Measurements from ENCODE around the gene LFNG. TPM values are rescaled to one million over a fixed set of nuclear protein-coding genes. Genes with fewer than 3 reads are reported as not detected.
"Not testable (repeated sequence)": the region's sequence is repeated elsewhere in the genome, so short reads cannot be mapped to it uniquely, and the experiment has no call there.

LFNG gene
- total RNA-seq, 1 donor from 2014 or later: 58.0 TPM

- H2AFZ ChIP-seq (replicated peaks): no peak overlapping the region
- no peaks in the 10 kb centered on the region for H3K27me3 ChIP-seq
- Mint-ChIP-seq H3K27me3 (ENCODE audit: insufficient read depth, low read depth) (peaks cover 6% of the 10 kb centered on the region), H3K36me3 (peaks cover 5% of the 10 kb centered on the region), H3K27ac (no peak overlapping the region), H3K9me3 (no peaks in the 10 kb centered on the region), H3K4me3 (no peak overlapping the region), H3K4me1 (peaks cover 36% of the 10 kb centered on the region)
- TF ChIP-seq EZH2 (IDR thresholded peaks at IDR 0.05): no peak
- no peak for TF ChIP-seq EZH2phosphoT487 (IDR thresholded peaks at IDR 0.05)
- TF ChIP-seq, protein P1, sequence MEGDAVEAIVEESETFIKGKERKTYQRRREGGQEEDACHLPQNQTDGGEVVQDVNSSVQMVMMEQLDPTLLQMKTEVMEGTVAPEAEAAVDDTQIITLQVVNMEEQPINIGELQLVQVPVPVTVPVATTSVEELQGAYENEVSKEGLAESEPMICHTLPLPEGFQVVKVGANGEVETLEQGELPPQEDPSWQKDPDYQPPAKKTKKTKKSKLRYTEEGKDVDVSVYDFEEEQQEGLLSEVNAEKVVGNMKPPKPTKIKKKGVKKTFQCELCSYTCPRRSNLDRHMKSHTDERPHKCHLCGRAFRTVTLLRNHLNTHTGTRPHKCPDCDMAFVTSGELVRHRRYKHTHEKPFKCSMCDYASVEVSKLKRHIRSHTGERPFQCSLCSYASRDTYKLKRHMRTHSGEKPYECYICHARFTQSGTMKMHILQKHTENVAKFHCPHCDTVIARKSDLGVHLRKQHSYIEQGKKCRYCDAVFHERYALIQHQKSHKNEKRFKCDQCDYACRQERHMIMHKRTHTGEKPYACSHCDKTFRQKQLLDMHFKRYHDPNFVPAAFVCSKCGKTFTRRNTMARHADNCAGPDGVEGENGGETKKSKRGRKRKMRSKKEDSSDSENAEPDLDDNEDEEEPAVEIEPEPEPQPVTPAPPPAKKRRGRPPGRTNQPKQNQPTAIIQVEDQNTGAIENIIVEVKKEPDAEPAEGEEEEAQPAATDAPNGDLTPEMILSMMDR (IDR thresholded peaks at IDR 0.05): no peak
- peaks cover 27% of the 10 kb centered on the region for H3K79me2 ChIP-seq (ENCODE audit: low read depth)
- H3K9ac ChIP-seq: no peak overlapping the region
- H3K27ac ChIP-seq: peak overlapping the region; percentile 92
- no peak overlapping the region for H3K4me2 ChIP-seq
- H3F3A ChIP-seq (ENCODE audit: low read depth): peaks cover 61% of the 10 kb centered on the region
- DNase-seq (ENCODE audit: low spot score): no peak
- no peak overlapping the region for H3K4me3 ChIP-seq
- no peaks in the 10 kb centered on the region for H3K9me3 ChIP-seq (ENCODE audit: low read depth)
- H4K20me1 ChIP-seq (ENCODE audit: low read depth): peaks cover 68% of the 10 kb centered on the region
- no peaks in the 10 kb centered on the region for H3K36me3 ChIP-seq
- peaks cover 25% of the 10 kb centered on the region for H3K4me1 ChIP-seq
Measured at GRCh38 chr7:2529161-2530070, 9.8 kb downstream of the LFNG start.

- H3K4me2 ChIP-seq: no peak overlapping the region
- Mint-ChIP-seq H3K4me3 (no peak overlapping the region), H3K9me3 (no peaks in the 10 kb centered on the region), H3K36me3 (peaks cover 5% of the 10 kb centered on the region), H3K27ac (peak overlapping the region; percentile 21), H3K27me3 (ENCODE audit: insufficient read depth, low read depth) (peaks cover 6% of the 10 kb centered on the region), H3K4me1 (peaks cover 36% of the 10 kb centered on the region)
- H3F3A ChIP-seq (ENCODE audit: low read depth): peaks cover 54% of the 10 kb centered on the region
- H3K4me3 ChIP-seq: no peak overlapping the region
- H3K27ac ChIP-seq: peak overlapping the region; percentile 92
- TF ChIP-seq EZH2phosphoT487 (IDR thresholded peaks at IDR 0.05): no peak
- DNase-seq (ENCODE audit: low spot score): peak; percentile 11
- no peaks in the 10 kb centered on the region for H3K27me3 ChIP-seq
- no peaks in the 10 kb centered on the region for H3K9me3 ChIP-seq (ENCODE audit: low read depth)
- H2AFZ ChIP-seq (replicated peaks): no peak overlapping the region
- no peaks in the 10 kb centered on the region for H3K36me3 ChIP-seq
- peaks cover 17% of the 10 kb centered on the region for H3K4me1 ChIP-seq
- peaks cover 18% of the 10 kb centered on the region for H3K79me2 ChIP-seq (ENCODE audit: low read depth)
- peaks cover 59% of the 10 kb centered on the region for H4K20me1 ChIP-seq (ENCODE audit: low read depth)
- no peak overlapping the region for H3K9ac ChIP-seq
Measured at GRCh38 chr7:2530071-2530987, 10.8 kb downstream of the LFNG start.

GRCh38 chr7:2530994-2531795 lies 11.6 kb downstream of the LFNG start:
- not testable (repeated sequence) for H3K36me3 ChIP-seq; H3K4me3 Mint-ChIP-seq; H3K9ac ChIP-seq; H3K9me3 Mint-ChIP-seq; H3K4me3 ChIP-seq; H3K9me3 ChIP-seq (ENCODE audit: low read depth); H3K36me3 Mint-ChIP-seq; H3K27me3 Mint-ChIP-seq (ENCODE audit: insufficient read depth, low read depth); H3K4me1 ChIP-seq; H3K79me2 ChIP-seq (ENCODE audit: low read depth); H2AFZ ChIP-seq (replicated peaks); H3K4me2 ChIP-seq; H3K27me3 ChIP-seq
- peak overlapping the region; percentile 21 for H3K27ac Mint-ChIP-seq
- DNase-seq (ENCODE audit: low spot score): peak; percentile 41
- H3F3A ChIP-seq (ENCODE audit: low read depth): peaks cover 45% of the 10 kb centered on the region
- H3K27ac ChIP-seq: peak overlapping the region; percentile 92
- peaks cover 33% of the 10 kb centered on the region for H3K4me1 Mint-ChIP-seq
- peaks cover 50% of the 10 kb centered on the region for H4K20me1 ChIP-seq (ENCODE audit: low read depth)

- H3K9me3 Mint-ChIP-seq; H3K79me2 ChIP-seq (ENCODE audit: low read depth); H2AFZ ChIP-seq (replicated peaks); H3K27ac Mint-ChIP-seq; H3K4me2 ChIP-seq; H3K9ac ChIP-seq; H3K36me3 Mint-ChIP-seq; H3K4me3 Mint-ChIP-seq; H3K9me3 ChIP-seq (ENCODE audit: low read depth); H3K27ac ChIP-seq; H3K36me3 ChIP-seq; H3K27me3 Mint-ChIP-seq (ENCODE audit: insufficient read depth, low read depth); H3K27me3 ChIP-seq; DNase-seq (ENCODE audit: low spot score); H3K4me1 ChIP-seq; H3K4me3 ChIP-seq: not testable (repeated sequence)
- peaks cover 33% of the 10 kb centered on the region for H3K4me1 Mint-ChIP-seq
- H4K20me1 ChIP-seq (ENCODE audit: low read depth): peaks cover 44% of the 10 kb centered on the region
- peaks cover 45% of the 10 kb centered on the region for H3F3A ChIP-seq (ENCODE audit: low read depth)
Measured at GRCh38 chr7:2531796-2532110, 12.2 kb downstream of the LFNG start.

DNA sequence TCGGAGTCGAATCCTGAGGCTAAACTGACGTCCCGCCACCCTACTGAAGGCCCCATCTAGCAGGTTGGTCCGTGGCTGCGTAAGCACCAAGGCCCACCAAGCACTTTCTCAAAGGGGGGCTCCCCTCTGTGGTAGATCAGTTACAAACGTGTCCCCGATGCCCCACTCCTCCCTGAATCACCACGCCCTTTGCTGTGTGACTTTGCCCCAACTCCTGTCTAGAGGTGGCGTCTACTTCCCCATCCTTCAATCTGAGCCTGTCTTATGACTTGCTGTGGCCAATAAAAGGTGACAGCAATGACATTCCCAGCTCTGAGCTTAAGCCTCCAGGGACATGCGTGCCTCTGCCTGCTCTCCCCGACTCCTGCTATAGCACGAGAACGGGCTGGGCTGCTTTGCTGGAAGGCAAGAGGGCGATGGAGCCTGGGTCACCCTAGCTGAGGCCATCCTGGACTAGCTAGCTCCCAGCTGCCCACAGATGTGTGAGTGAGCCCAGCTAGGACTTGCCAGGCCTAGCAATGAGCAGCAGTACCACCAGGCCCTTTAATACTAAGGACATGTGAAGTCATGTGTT lies 12.7 kb downstream of the LFNG start:
- H3K4me1 Mint-ChIP-seq: peaks cover 30% of the 10 kb centered on the region
- H3K9me3 ChIP-seq (ENCODE audit: low read depth); H3K27ac Mint-ChIP-seq; H3K9ac ChIP-seq; H3K4me3 ChIP-seq; H3K27me3 Mint-ChIP-seq (ENCODE audit: insufficient read depth, low read depth); H2AFZ ChIP-seq (replicated peaks); H3K27ac ChIP-seq; H3K4me1 ChIP-seq; H3K79me2 ChIP-seq (ENCODE audit: low read depth); H3K36me3 Mint-ChIP-seq; H3K36me3 ChIP-seq; H3K4me3 Mint-ChIP-seq; H3K27me3 ChIP-seq; H3K9me3 Mint-ChIP-seq; H3K4me2 ChIP-seq: not testable (repeated sequence)
- peak; percentile 1 for DNase-seq (ENCODE audit: low spot score)
- H3F3A ChIP-seq (ENCODE audit: low read depth): peaks cover 43% of the 10 kb centered on the region
- peaks cover 39% of the 10 kb centered on the region for H4K20me1 ChIP-seq (ENCODE audit: low read depth)

GRCh38 chr7:2532816-2533215 lies 13.2 kb downstream of the LFNG start:
- H3K4me1 ChIP-seq; H2AFZ ChIP-seq (replicated peaks); H3K27me3 ChIP-seq; H3K27ac Mint-ChIP-seq; H3K79me2 ChIP-seq (ENCODE audit: low read depth); H3K27ac ChIP-seq; H3K4me2 ChIP-seq; H3K9me3 ChIP-seq (ENCODE audit: low read depth); H3K9me3 Mint-ChIP-seq; H3K27me3 Mint-ChIP-seq (ENCODE audit: insufficient read depth, low read depth); H3K36me3 Mint-ChIP-seq; H3K36me3 ChIP-seq; H3K9ac ChIP-seq; H3K4me3 Mint-ChIP-seq; H3K4me3 ChIP-seq; DNase-seq (ENCODE audit: low spot score): not testable (repeated sequence)
- Histone ChIP-seq H3F3A (ENCODE audit: low read depth) (peaks cover 37% of the 10 kb centered on the region), H4K20me1 (ENCODE audit: low read depth) (peaks cover 34% of the 10 kb centered on the region)
- H3K4me1 Mint-ChIP-seq: peaks cover 25% of the 10 kb centered on the region

Data from neural progenitor cell (in vitro differentiated cells).